Liver (tissue), 9 donors: ENCODE data around the gene TAF4. TPM values are rescaled to one million over a fixed set of nuclear protein-coding genes. Genes with fewer than 3 reads are reported as not detected.
"Not testable (repeated sequence)": the region's sequence is repeated elsewhere in the genome, so short reads cannot be mapped to it uniquely, and the experiment has no call there.

ENCODE experiments used
- DNase-seq: peaks from one replicate; pipeline ENCODE4 v3.0.0-alpha.2; 2017; ENCODE audit warnings: low spot score
- H3K27ac ChIP-seq, 2 donors: one replicate each; pipeline ENCODE4 v1.7.0; 2013; ENCODE audit warnings: inconsistent platforms in 2 of 2, low read length in 2 of 2, control low read depth in 1 of 2, low read depth in 1 of 2, mild to moderate bottlenecking in 1 of 2
- H3K27me3 ChIP-seq, 4 donors: one replicate each; pipeline versions ENCODE4 v1.6.1 to v1.7.0; 2013; ENCODE audit warnings: low read length in 3 of 4, inconsistent platforms in 1 of 4, mild to moderate bottlenecking in 1 of 4, moderate library complexity in 1 of 4; ENCODE audit not compliant: control insufficient read depth in 4 of 4, insufficient read depth in 4 of 4
- H3K36me3 ChIP-seq, 4 donors: one replicate each; pipeline versions ENCODE4 v1.6.1 to v1.7.0; 2013; ENCODE audit warnings: low read length in 3 of 4, mild to moderate bottlenecking in 3 of 4, low read depth in 1 of 4, moderate library complexity in 1 of 4; ENCODE audit not compliant: control insufficient read depth in 4 of 4, insufficient read depth in 3 of 4
- H3K4me1 ChIP-seq, 4 donors: one replicate each; pipeline versions ENCODE4 v1.6.1 to v1.7.0; 2013; ENCODE audit warnings: low read length in 3 of 4, mild to moderate bottlenecking in 3 of 4, moderate library complexity in 1 of 4; ENCODE audit not compliant: control insufficient read depth in 4 of 4, insufficient read depth in 4 of 4
- H3K4me3 ChIP-seq, 3 donors: one replicate each; pipeline versions ENCODE4 v1.6.1 to v1.7.0; 2013; ENCODE audit warnings: low read length in 3 of 3, control low read depth in 1 of 3, low read depth in 1 of 3, mild to moderate bottlenecking in 1 of 3
- H3K9ac ChIP-seq, 2 donors: one replicate each; pipeline ENCODE4 v1.7.0; 2013; ENCODE audit warnings: low read length in 2 of 2, mild to moderate bottlenecking in 2 of 2, moderate library complexity in 2 of 2, control low read depth in 1 of 2, low read depth in 1 of 2
- H3K9me3 ChIP-seq, 4 donors: one replicate each; pipeline versions ENCODE4 v1.6.1 to v1.7.0; 2013; ENCODE audit warnings: low read length in 3 of 4; ENCODE audit not compliant: control insufficient read depth in 4 of 4
- CTCF ChIP-seq: fragments of 150-350 bp; IDR thresholded peaks from 2 replicates; pipeline ENCODE4 v1.5.1; 2017; ENCODE audit warnings: improper control_type of control experiment, low read depth, low read length; ENCODE audit not compliant: missing input control
- FOXA1 ChIP-seq: IDR thresholded peaks from 2 replicates; pipeline ENCODE4 v1.6.1; 2016; ENCODE audit warnings: antibody characterized with exemption
- HNF4G ChIP-seq: IDR thresholded peaks from 2 replicates; pipeline ENCODE4 v1.6.1; 2016; ENCODE audit warnings: antibody characterized with exemption
- MAX ChIP-seq: IDR thresholded peaks from 2 replicates; pipeline ENCODE4 v1.6.1; 2016; ENCODE audit warnings: antibody characterized with exemption
- NR2F2 ChIP-seq: IDR thresholded peaks from 2 replicates; pipeline ENCODE4 v1.6.1; 2016; ENCODE audit warnings: antibody characterized with exemption
- REST ChIP-seq: IDR thresholded peaks from 2 replicates; pipeline ENCODE4 v1.6.1; 2016; ENCODE audit warnings: antibody characterized with exemption, mild to moderate bottlenecking
- RXRA ChIP-seq, 2 donors: IDR thresholded peaks; 2 replicates each; pipeline ENCODE4 v1.6.1; 2017 to 2018; ENCODE audit warnings: antibody characterized with exemption in 2 of 2, mild to moderate bottlenecking in 1 of 2
- SP1 ChIP-seq: IDR thresholded peaks from 2 replicates; pipeline ENCODE4 v1.6.1; 2018; ENCODE audit warnings: antibody characterized with exemption, mild to moderate bottlenecking
- WGBS: extraction: QIAGEN DNeasy Blood & Tissue Kit; methylation state at CpG from one replicate; pipeline ENCODE4 v1.1.7; 2013; 5-methylcytosine and 5-hydroxymethylcytosine counted together
- polyA plus RNA-seq, 2 donors: library from polyadenylated mRNA; stranded (reverse) in 1 of 2; unstranded in 1 of 2; fragments of 200-250 nt in 1 of 2; fragments of >200 nt in 1 of 2; fragmentation: Nextera tagmentation in 1 of 2; extraction: Ambion mirVana in 1 of 2; gene quantifications; one replicate each; pipeline versions ENCODE4 v1.2.1 to v1.2.3, GENCODE V29; 2013 to 2015
- total RNA-seq, 2 donors: library from RNA; depleted of rRNA; stranded (reverse); fragments of >200 nt; gene quantifications; one replicate each; pipeline ENCODE4 v1.2.3, GENCODE V29; 2014
- donor health status: healthy.
- donor health status: healthy.
- donor health status: healthy.
- donor health status: healthy.
- donor health status: healthy.

TAF4 gene
- total and polyA plus RNA-seq, 4 donors = 2.0 to 11.8 (median 5.6) TPM

GRCh38 chr20:61983965-61984364 is 81.7 kb downstream of the TAF4 start (continued):
- no peak for TF ChIP-seq FOXA1

- no peak overlapping the region for H3K4me3 ChIP-seq
- TF ChIP-seq NR2F2 (no peak), SP1 (no peak)
- H3K9me3 ChIP-seq = no peaks in the 10 kb centered on the region
- no peaks in the 10 kb centered on the region for H3K4me1 ChIP-seq
- 96% methylated on average over 11 of the region's 11 CpGs for WGBS
- H3K36me3 ChIP-seq = peaks cover 0 to 29% (median 8%) of the 10 kb centered on the region in 4 donors
- H3K27me3 ChIP-seq = no peaks in the 10 kb centered on the region
- no peak overlapping the region for H3K27ac ChIP-seq
- no peak overlapping the region for H3K9ac ChIP-seq
- DNase-seq = no peak
These were observed 82.7 kb downstream of the TAF4 start for GRCh38 chr20:61982951-61983315.

- no peak overlapping the region for H3K27ac ChIP-seq
- H3K36me3 ChIP-seq = peaks cover 0 to 25% (median 6%) of the 10 kb centered on the region in 4 donors
- no peaks in the 10 kb centered on the region for H3K4me1 ChIP-seq
- no peaks in the 10 kb centered on the region for H3K27me3 ChIP-seq
- no peak overlapping the region for H3K4me3 ChIP-seq
- TF ChIP-seq RXRA (IDR thresholded peaks at IDR 0.05) = no peak
- TF ChIP-seq FOXA1 = no peak
- TF ChIP-seq SP1 = no peak
- no peak for TF ChIP-seq CTCF
- no peak for TF ChIP-seq REST
- no peak for TF ChIP-seq MAX
- TF ChIP-seq HNF4G = no peak
- 86% methylated on average over 18 of the region's 18 CpGs for WGBS
- no peaks in the 10 kb centered on the region for H3K9me3 ChIP-seq
- no peak overlapping the region for H3K9ac ChIP-seq
- DNase-seq = no peak
These were observed 83.3 kb downstream of the TAF4 start for GRCh38 chr20:61982191-61982950.

- H3K9ac ChIP-seq, H3K27me3 ChIP-seq, H3K4me1 ChIP-seq, H3K9me3 ChIP-seq, H3K27ac ChIP-seq, H3K4me3 ChIP-seq, DNase-seq: not testable (repeated sequence)
- 82% methylated on average over 11 of the region's 11 CpGs for WGBS
- peaks cover under 1 to 19% (median 6%) of the 10 kb centered on the region in 4 donors for H3K36me3 ChIP-seq
These were observed 84.0 kb downstream of the TAF4 start for GRCh38 chr20:61981691-61982090.
